Measurements from ENCODE around the gene TMEM184C. TPM values are rescaled to one million over a fixed set of nuclear protein-coding genes. Genes with fewer than 3 reads are reported as not detected.

The TMEM184C gene
- total RNA-seq, 1 donor from 2014 or later, result 47.8 TPM

GRCh38 chr4:147707892-147708672, 90.9 kb downstream of the TMEM184C start:
- Mint-ChIP-seq H3K4me1 (ENCODE audit: unreplicated experiment) (peaks cover under 1% of the 10 kb centered on the region), H3K9me3 (no peaks in the 10 kb centered on the region), H3K27me3 (no peaks in the 10 kb centered on the region), H3K27ac (no peak overlapping the region), H3K4me3 (no peak overlapping the region), H3K36me3 (no peaks in the 10 kb centered on the region)
- DNase-seq (ENCODE audit: extremely low spot score, unreplicated experiment), result no peak
- TF ChIP-seq, protein P1, sequence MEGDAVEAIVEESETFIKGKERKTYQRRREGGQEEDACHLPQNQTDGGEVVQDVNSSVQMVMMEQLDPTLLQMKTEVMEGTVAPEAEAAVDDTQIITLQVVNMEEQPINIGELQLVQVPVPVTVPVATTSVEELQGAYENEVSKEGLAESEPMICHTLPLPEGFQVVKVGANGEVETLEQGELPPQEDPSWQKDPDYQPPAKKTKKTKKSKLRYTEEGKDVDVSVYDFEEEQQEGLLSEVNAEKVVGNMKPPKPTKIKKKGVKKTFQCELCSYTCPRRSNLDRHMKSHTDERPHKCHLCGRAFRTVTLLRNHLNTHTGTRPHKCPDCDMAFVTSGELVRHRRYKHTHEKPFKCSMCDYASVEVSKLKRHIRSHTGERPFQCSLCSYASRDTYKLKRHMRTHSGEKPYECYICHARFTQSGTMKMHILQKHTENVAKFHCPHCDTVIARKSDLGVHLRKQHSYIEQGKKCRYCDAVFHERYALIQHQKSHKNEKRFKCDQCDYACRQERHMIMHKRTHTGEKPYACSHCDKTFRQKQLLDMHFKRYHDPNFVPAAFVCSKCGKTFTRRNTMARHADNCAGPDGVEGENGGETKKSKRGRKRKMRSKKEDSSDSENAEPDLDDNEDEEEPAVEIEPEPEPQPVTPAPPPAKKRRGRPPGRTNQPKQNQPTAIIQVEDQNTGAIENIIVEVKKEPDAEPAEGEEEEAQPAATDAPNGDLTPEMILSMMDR (conservative IDR thresholded peaks at IDR 0.05), result peak; percentile 93

- H3K4me3 Mint-ChIP-seq, result no peak overlapping the region
- H3K27ac Mint-ChIP-seq, result no peak overlapping the region
- no peaks in the 10 kb centered on the region for H3K36me3 Mint-ChIP-seq
- no peaks in the 10 kb centered on the region for H3K9me3 Mint-ChIP-seq
- TF ChIP-seq, protein P1 (conservative IDR thresholded peaks at IDR 0.05), result no peak
- no peaks in the 10 kb centered on the region for H3K27me3 Mint-ChIP-seq
- H3K4me1 Mint-ChIP-seq (ENCODE audit: unreplicated experiment), result peaks cover 8% of the 10 kb centered on the region
- no peak for DNase-seq (ENCODE audit: extremely low spot score, unreplicated experiment)
Measured at GRCh38 chr4:147709999-147710398, 92.8 kb downstream of the TMEM184C start.

- Mint-ChIP-seq H3K4me3 (no peak overlapping the region), H3K27me3 (no peaks in the 10 kb centered on the region), H3K36me3 (no peaks in the 10 kb centered on the region), H3K9me3 (no peaks in the 10 kb centered on the region), H3K4me1 (ENCODE audit: unreplicated experiment) (peaks cover 11% of the 10 kb centered on the region), H3K27ac (no peak overlapping the region)
- TF ChIP-seq, protein P1 (conservative IDR thresholded peaks at IDR 0.05), result no peak
- DNase-seq (ENCODE audit: extremely low spot score, unreplicated experiment), result no peak
Measured at GRCh38 chr4:147714575-147715401, 97.6 kb downstream of the TMEM184C start.

- H3K4me1 Mint-ChIP-seq (ENCODE audit: unreplicated experiment), result peaks cover 11% of the 10 kb centered on the region
- no peak overlapping the region for H3K4me3 Mint-ChIP-seq
- no peaks in the 10 kb centered on the region for H3K27me3 Mint-ChIP-seq
- no peak overlapping the region for H3K27ac Mint-ChIP-seq
- no peaks in the 10 kb centered on the region for H3K9me3 Mint-ChIP-seq
- no peak for DNase-seq (ENCODE audit: extremely low spot score, unreplicated experiment)
- TF ChIP-seq, protein P1 (conservative IDR thresholded peaks at IDR 0.05), result no peak
- no peaks in the 10 kb centered on the region for H3K36me3 Mint-ChIP-seq
Measured at GRCh38 chr4:147717878-147718277, 100.7 kb downstream of the TMEM184C start.

Other genes with a start within 250 kb of the TMEM184C start
- 8.3 and 37.6 TPM in 2 replicates for gene EDNRA, start 136.3 kb upstream of the TMEM184C start, total RNA-seq (ENCODE audit: low replicate concordance)
- gene PRMT9, start 66.8 kb downstream of the TMEM184C start, total RNA-seq (ENCODE audit: low replicate concordance), result 9.2 and 12.5 TPM in 2 replicates
- gene ARHGAP10, start 114.7 kb downstream of the TMEM184C start, total RNA-seq (ENCODE audit: low replicate concordance), result 25.2 and 25.5 TPM in 2 replicates

Data from type B pancreatic cell (in vitro differentiated cells).